ENCODE results near the gene CMC4. TPM values are rescaled to one million over a fixed set of nuclear protein-coding genes. Genes with fewer than 3 reads are reported as not detected.
A peak's percentile ranks its signal among the peaks of the same experiment; 100 is the strongest.

Gene CMC4
- total RNA-seq, result 10 to 100 TPM; 13.0 to 32.1 (median 26.3) TPM

- intact Hi-C loops (cut with DNase I; ENCODE audit: low total_unique reads) (loop anchor here (5.0 kb wide), 3 partner anchors 44 to 146 kb away; partner anchors contain the start of genes FUNDC2 and VBP1), in situ Hi-C loops (cut with MboI; ENCODE audit: low sequenced_read_pairs in 4 of 4) (no loop called here)
- H3K4me1 ChIP-seq, result peaks cover 5 to 16% of the 10 kb centered on the region in 2 donors
- no peaks in the 10 kb centered on the region for H3K9me3 ChIP-seq
- H3K36me3 ChIP-seq, result no peaks in the 10 kb centered on the region
- DNase-seq, result peak; percentile 65 to 76
- peak within 1 kb of the TSS; percentile 59 to 79 (median 74) for H3K4me3 ChIP-seq
- peak within 1 kb of the TSS; percentile 87 to 93 (median 88) for H3K27ac ChIP-seq
- ATAC-seq, result peak; percentile 83 to 88
- peak in 1 of 5 experiments; percentile 7 for TF ChIP-seq CTCF (IDR thresholded peaks at IDR 0.05 in 4 of 5, conservative IDR thresholded peaks at IDR 0.05 in 1 of 5)
- peak; percentile 69 to 76 for TF ChIP-seq POLR2A (IDR thresholded peaks at IDR 0.05)
- no peaks in the 10 kb centered on the region for H3K27me3 ChIP-seq
Measured at GRCh38 chrX:155070975-155071693, at the start of gene CMC4, which contains the start of the genes BRCC3 and MTCP1. CMC4 (minus strand) TSS chrX:155071136; CDS start chrX:155064023, 7,113 bp downstream. BRCC3 (plus strand) TSS chrX:155071508; CDS start chrX:155071528, 20 bp downstream. MTCP1 (minus strand) TSS chrX:155071136; CDS start chrX:155066010, 5,126 bp downstream.

GRCh38 chrX:155115174-155115819 lies 44.4 kb upstream of the CMC4 start:
- TF ChIP-seq CTCF (IDR thresholded peaks at IDR 0.05 in 4 of 5, conservative IDR thresholded peaks at IDR 0.05 in 1 of 5), result no peak
- TF ChIP-seq POLR2A (IDR thresholded peaks at IDR 0.05), result no peak
- H3K4me3 ChIP-seq, result no peak overlapping the region
- no peaks in the 10 kb centered on the region for H3K9me3 ChIP-seq
- in situ Hi-C loops (cut with MboI; ENCODE audit: low sequenced_read_pairs in 4 of 4) (no loop called here), intact Hi-C loops (cut with DNase I; ENCODE audit: low total_unique reads) (no loop called here)
- no peaks in the 10 kb centered on the region for H3K4me1 ChIP-seq
- no peak overlapping the region for H3K27ac ChIP-seq
- H3K27me3 ChIP-seq, result no peaks in the 10 kb centered on the region
- DNase-seq, result no peak
- no peak for ATAC-seq
- H3K36me3 ChIP-seq, result peaks cover 0 to 2% of the 10 kb centered on the region in 2 donors

- ATAC-seq (no peak), DNase-seq (no peak)
- no peaks in the 10 kb centered on the region for H3K27me3 ChIP-seq
- in situ Hi-C loops (cut with MboI; ENCODE audit: low sequenced_read_pairs in 4 of 4), result no loop called here
- no peak overlapping the region for H3K4me3 ChIP-seq
- no peaks in the 10 kb centered on the region for H3K36me3 ChIP-seq
- H3K9me3 ChIP-seq, result no peaks in the 10 kb centered on the region
- H3K4me1 ChIP-seq, result no peaks in the 10 kb centered on the region
- intact Hi-C loops (cut with DNase I; ENCODE audit: low total_unique reads), result no loop called here
- no peak overlapping the region for H3K27ac ChIP-seq
- TF ChIP-seq CTCF (IDR thresholded peaks at IDR 0.05 in 4 of 5, conservative IDR thresholded peaks at IDR 0.05 in 1 of 5) (no peak), POLR2A (IDR thresholded peaks at IDR 0.05) (no peak)
Measured at GRCh38 chrX:155113097-155113496, 42.2 kb upstream of the CMC4 start.

- in situ Hi-C loops (cut with MboI; ENCODE audit: low sequenced_read_pairs in 4 of 4) (no loop called here), intact Hi-C loops (cut with DNase I; ENCODE audit: low total_unique reads) (no loop called here)
- no peak overlapping the region for H3K4me3 ChIP-seq
- DNase-seq, result no peak
- no peaks in the 10 kb centered on the region for H3K9me3 ChIP-seq
- no peaks in the 10 kb centered on the region for H3K4me1 ChIP-seq
- no peaks in the 10 kb centered on the region for H3K27me3 ChIP-seq
- TF ChIP-seq CTCF (IDR thresholded peaks at IDR 0.05 in 4 of 5, conservative IDR thresholded peaks at IDR 0.05 in 1 of 5) (no peak), POLR2A (IDR thresholded peaks at IDR 0.05) (no peak)
- no peak overlapping the region for H3K27ac ChIP-seq
- H3K36me3 ChIP-seq, result no peaks in the 10 kb centered on the region
- no peak for ATAC-seq
Measured at GRCh38 chrX:155112171-155112570, 41.2 kb upstream of the CMC4 start.

Data from gastrocnemius medialis (tissue), 4 donors.